Measurements from ENCODE around the gene GOLGA2. TPM values are rescaled to one million over a fixed set of nuclear protein-coding genes. Genes with fewer than 3 reads are reported as not detected.

The GOLGA2 gene
- total RNA-seq, 1 donor from 2014 or later, result 91.5 TPM

- H3K4me1 Mint-ChIP-seq (ENCODE audit: unreplicated experiment), result peaks cover 32% of the 10 kb centered on the region
- no peaks in the 10 kb centered on the region for H3K9me3 Mint-ChIP-seq
- no peak for DNase-seq (ENCODE audit: extremely low spot score, unreplicated experiment)
- TF ChIP-seq CTCF (conservative IDR thresholded peaks at IDR 0.05), result no peak
- peaks cover 6% of the 10 kb centered on the region for H3K36me3 Mint-ChIP-seq
- H3K4me3 Mint-ChIP-seq, result no peak overlapping the region
- H3K27ac Mint-ChIP-seq, result no peak overlapping the region
- peaks cover 3% of the 10 kb centered on the region for H3K27me3 Mint-ChIP-seq
Observed at GRCh38 chr9:128215491-128216409, 60.1 kb downstream of the GOLGA2 start.

GRCh38 chr9:128214571-128215490 is 61.0 kb downstream of the GOLGA2 start:
- H3K36me3 Mint-ChIP-seq, result peaks cover 6% of the 10 kb centered on the region
- H3K27ac Mint-ChIP-seq, result no peak overlapping the region
- DNase-seq (ENCODE audit: extremely low spot score, unreplicated experiment), result no peak
- peaks cover 34% of the 10 kb centered on the region for H3K4me1 Mint-ChIP-seq (ENCODE audit: unreplicated experiment)
- TF ChIP-seq CTCF (conservative IDR thresholded peaks at IDR 0.05), result no peak
- H3K27me3 Mint-ChIP-seq, result peaks cover 3% of the 10 kb centered on the region
- no peak overlapping the region for H3K4me3 Mint-ChIP-seq
- H3K9me3 Mint-ChIP-seq, result no peaks in the 10 kb centered on the region

GRCh38 chr9:128213746-128214497 is 61.9 kb downstream of the GOLGA2 start:
- peaks cover 6% of the 10 kb centered on the region for H3K36me3 Mint-ChIP-seq
- no peak overlapping the region for H3K27ac Mint-ChIP-seq
- peaks cover 32% of the 10 kb centered on the region for H3K4me1 Mint-ChIP-seq (ENCODE audit: unreplicated experiment)
- H3K9me3 Mint-ChIP-seq, result no peaks in the 10 kb centered on the region
- no peak for TF ChIP-seq CTCF (conservative IDR thresholded peaks at IDR 0.05)
- H3K4me3 Mint-ChIP-seq, result no peak overlapping the region
- no peak for DNase-seq (ENCODE audit: extremely low spot score, unreplicated experiment)
- peaks cover 3% of the 10 kb centered on the region for H3K27me3 Mint-ChIP-seq

- H3K27ac Mint-ChIP-seq, result peak overlapping the region; percentile 27
- no peaks in the 10 kb centered on the region for H3K9me3 Mint-ChIP-seq
- H3K27me3 Mint-ChIP-seq, result no peaks in the 10 kb centered on the region
- H3K4me1 Mint-ChIP-seq (ENCODE audit: unreplicated experiment), result peaks cover 28% of the 10 kb centered on the region
- no peak overlapping the region for H3K4me3 Mint-ChIP-seq
- no peaks in the 10 kb centered on the region for H3K36me3 Mint-ChIP-seq
- no peak for TF ChIP-seq CTCF (conservative IDR thresholded peaks at IDR 0.05)
- DNase-seq (ENCODE audit: extremely low spot score, unreplicated experiment), result no peak
Observed at GRCh38 chr9:128211981-128212281, 63.9 kb downstream of the GOLGA2 start.

All from type B pancreatic cell (in vitro differentiated cells).